ENCODE measurements around the gene PHACTR1.

PHACTR1 gene

GRCh38 chr6:12958052-12958706 lies 241.6 kb downstream of the PHACTR1 start:
- no peak for DNase-seq

DNA sequence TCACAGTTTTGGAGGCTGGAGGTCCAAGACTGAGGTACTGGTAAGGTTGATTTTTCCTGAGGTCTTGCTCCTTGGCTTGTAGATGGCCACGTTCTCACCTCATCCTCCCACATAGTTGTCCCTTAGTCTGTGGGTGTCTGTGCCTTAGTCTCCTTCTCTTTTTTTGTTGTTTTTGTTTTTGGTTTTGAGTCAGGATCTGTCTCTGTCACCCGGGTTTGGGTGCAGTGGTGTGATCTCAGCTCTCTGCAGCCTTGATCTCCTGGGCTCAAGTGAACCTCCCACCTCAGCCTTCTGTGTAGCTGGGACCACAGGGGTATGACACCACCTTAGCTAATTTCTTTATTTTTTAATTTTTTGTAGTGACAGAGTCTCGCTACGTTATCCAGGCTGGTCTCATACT lies 245.2 kb downstream of the PHACTR1 start:
- no peak for DNase-seq

DNA sequence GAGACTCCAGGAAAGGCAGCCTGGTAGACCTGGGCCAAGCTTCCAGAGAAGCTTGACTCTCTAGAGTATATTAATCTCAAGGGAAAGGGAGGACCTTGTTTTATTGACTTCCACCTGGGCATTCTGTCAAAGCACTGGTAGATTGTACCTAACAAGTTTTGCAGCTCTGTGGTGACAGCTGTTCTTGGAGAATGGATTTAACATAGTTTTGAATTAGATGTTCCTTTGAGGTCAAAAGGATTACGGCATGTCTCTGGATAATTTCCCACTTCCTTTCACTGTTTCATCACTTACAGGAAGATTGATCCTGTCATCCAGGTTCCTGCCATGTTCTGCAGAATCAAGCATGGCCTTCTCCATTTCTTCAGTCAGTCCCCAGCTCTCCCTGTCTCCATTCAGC lies 246.0 kb downstream of the PHACTR1 start:
- no peak for DNase-seq

GRCh38 chr6:12962987-12963386 lies 246.4 kb downstream of the PHACTR1 start:
- DNase-seq, result no peak

GRCh38 chr6:12963567-12963966 lies 247.0 kb downstream of the PHACTR1 start:
- no peak for DNase-seq

- no peak for DNase-seq
Observed at GRCh38 chr6:12967686-12968085, 251.1 kb downstream of the PHACTR1 start.

DNA sequence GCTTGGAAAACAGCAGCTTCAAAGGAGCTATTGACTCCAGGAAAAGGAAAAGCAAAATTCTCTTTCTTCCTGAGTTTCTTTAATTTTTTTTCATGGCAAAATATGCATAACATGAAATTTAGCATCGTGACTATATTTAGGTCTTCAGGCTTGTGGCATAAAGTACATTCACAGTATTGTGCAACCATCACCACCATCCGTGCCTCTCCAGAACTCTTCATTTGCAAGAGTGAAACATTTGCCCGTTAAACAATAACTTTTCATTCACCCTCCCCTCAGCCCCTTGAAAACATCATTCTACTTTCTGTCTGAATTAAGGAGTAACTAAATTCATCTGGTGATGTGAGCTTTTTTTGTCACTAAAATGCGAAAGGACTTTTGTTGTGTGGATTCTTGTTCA lies 251.7 kb downstream of the PHACTR1 start:
- no peak for DNase-seq

DNA sequence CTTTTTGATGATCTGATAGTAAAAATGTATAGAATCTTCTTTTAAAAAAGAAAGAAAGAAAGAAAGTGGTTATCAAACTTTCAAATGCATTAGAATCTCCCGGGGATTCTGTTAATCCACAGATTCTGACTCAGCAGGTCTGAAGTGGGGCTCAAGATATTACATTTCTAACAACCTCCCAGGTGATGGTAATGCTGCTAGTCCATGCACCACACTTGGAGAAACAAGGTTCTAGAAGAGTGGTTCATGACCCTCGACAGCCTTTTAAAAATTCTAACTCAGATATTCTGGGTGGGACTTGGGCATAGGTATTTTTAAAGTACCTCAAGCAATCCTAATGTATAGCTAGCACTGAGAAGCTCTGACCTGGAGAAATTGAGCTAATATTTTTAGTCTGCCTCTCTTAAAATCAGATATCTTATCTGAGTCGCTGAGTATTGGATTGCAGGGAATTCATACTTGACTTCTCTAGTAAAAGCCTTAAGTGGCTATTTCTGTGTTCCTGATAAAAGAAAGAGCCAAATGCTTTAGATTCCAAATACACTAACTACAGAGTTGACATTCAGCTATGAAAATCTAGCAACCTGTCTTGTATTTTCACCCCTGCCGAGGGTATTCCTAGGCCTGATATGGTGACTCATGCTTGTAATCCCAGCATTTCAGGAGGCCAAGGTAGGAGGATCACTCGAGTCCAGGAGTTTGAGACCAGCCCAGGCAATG lies 252.4 kb downstream of the PHACTR1 start:
- DNase-seq, result no peak

- DNase-seq, result no peak
Observed at GRCh38 chr6:12969966-12970365, 253.4 kb downstream of the PHACTR1 start.

- no peak for DNase-seq
Observed at GRCh38 chr6:12973386-12973785, 256.8 kb downstream of the PHACTR1 start.

- no peak for DNase-seq
Observed at GRCh38 chr6:12974551-12974950, 258.0 kb downstream of the PHACTR1 start.

GRCh38 chr6:12976366-12976765 lies 259.8 kb downstream of the PHACTR1 start:
- DNase-seq, result no peak

DNA sequence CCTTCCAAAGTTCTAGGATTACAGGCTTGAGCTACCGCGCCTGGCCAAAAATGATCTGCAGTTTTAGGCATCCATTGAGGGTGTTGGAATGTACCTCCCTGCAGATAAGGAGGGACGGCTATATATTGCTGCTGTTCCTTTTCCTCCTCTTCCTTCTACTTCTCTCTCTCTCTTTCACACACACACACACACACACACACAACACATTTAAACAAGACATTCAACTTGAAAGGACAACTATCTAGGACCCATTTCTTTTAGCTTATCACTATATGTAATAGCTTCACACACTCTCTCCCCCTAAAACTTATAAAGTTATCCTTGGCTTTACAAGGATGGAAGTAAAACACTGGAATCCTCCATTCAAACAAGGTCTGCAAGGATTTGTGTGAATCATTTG lies 260.6 kb downstream of the PHACTR1 start:
- DNase-seq, result no peak

GRCh38 chr6:12977806-12978205 lies 261.2 kb downstream of the PHACTR1 start:
- DNase-seq, result no peak

GRCh38 chr6:12980741-12981140 lies 264.2 kb downstream of the PHACTR1 start:
- no peak for DNase-seq

DNA sequence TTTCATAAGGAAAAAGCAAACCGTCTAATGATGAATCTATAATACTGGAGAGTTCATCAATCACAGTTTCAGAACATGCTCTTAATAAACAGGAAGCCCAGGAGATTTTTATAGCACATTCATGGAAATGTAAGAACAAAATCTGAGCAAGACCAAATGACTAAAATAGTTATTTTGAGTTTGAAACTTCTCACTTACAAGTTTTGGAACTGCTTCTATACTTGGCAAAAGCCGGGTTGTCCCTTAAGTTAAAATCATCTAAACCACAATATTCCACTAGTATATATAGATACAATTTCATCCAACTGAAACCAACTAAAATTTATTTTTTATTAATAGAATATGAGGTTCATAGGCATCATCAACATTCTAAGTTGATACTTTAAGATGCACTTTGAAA lies 268.2 kb downstream of the PHACTR1 start:
- DNase-seq, result no peak

GRCh38 chr6:12987783-12988182 lies 271.2 kb downstream of the PHACTR1 start:
- DNase-seq, result no peak

DNA sequence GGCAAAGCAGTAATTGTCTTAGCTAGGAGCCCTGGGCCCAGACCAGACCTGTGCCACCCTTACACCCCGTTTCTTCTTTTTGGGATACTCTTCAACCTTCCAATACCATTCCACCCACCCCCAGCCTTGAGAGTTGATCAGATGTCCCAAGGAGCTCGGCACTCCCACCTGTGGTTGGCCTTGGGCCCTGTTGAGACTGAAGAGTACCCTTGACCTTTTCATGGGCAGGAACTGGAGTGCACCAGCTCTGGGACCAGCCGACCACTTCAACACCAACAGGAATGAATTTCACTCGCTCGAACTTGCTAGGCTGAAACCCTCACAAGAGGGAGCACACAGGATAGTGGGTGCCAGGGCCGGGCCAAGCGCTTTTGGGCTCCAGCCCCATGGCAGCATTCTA lies 273.6 kb downstream of the PHACTR1 start:
- DNase-seq, result no peak

DNA sequence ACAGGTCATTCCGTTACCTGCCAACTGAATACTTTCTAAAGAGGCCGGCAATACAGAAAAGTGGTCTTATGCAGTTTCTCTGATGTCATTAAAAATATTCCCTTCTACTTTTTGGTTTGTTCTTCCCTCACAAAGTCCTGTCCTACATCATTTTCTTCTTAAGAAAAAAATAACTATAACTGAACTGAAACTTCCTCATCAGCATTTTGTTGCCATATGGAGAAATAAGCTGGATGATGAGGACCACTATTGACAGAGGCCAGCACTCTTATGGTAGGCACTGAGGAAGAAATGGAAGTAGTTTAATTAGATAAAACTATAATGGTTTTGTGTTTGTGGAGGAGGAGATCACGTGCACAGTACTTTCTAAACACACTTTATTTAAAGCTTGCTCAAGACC lies 274.9 kb downstream of the PHACTR1 start:
- no peak for DNase-seq

DNA sequence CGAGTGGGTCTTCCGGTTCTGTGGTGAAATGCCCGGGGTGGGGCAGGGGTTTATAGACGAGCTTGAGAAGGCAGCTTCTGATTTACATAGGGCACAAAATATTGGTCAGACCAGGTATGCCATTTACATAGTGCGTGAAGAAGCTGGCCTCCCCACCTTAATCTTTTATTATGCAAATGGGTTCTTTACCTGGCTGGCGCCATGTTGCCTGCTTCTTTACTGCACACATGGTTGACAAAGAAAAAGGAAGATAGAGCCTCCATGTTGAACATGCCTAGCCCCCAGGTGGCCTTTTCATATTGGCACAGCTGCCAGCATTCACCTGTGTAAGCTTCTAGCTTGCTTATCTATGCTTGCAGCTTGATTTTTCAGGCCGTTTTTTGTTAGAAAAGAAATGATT lies 276.2 kb downstream of the PHACTR1 start:
- no peak for DNase-seq

- no peak for DNase-seq
Observed at GRCh38 chr6:12993283-12993898, 276.8 kb downstream of the PHACTR1 start.

DNA sequence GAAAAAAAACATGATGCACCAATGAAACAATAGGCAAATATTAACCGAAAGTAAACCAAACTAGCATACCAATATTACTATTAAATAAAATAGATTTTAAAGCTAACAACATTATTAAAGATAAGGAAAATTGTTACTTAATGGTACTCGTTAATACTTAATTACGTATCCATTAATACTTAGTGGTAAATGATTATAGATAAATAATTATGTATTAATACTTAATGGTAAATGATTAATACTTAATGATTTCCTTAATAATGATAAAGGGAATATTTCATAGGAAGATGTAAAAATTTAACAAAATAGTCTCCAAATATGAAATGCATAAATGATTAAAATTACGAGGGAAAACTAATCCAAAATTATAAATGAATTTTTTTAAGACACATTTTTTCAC lies 278.9 kb downstream of the PHACTR1 start:
- DNase-seq, result no peak

GRCh38 chr6:13000537-13000936 lies 284.0 kb downstream of the PHACTR1 start:
- no peak for DNase-seq

DNA sequence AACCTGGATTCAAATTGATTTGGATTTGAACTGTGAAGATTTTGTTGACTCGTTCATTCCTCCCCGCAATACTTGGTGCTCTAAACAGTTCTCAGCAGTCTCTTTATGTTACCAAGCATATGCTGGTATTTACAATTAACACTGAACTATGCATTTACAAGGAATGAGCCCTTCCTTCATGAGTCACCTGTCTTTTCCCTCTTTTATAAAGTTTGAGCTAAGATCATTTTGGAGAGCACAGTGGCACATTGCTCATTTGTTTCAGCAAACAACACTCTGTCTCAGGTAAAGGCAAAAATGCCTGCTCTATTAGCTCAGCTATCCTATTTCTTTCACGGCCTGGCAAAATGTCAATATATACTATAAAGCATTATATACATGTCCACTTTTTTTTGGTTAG lies 285.4 kb downstream of the PHACTR1 start:
- DNase-seq, result no peak

Measured in DMS79 (cell line).